Upper lobe of left lung (tissue), 4 donors: ENCODE results near the gene TMC3.

Experiments
- CTCF ChIP-seq, 6 experiments: fragments of 450-650 bp in 4 of 6; fragments of 200-600 bp in 2 of 6; sonication (generic) in 2 of 6; IDR thresholded peaks; one replicate each; pipeline ENCODE4 v1.5.1; 2016 to 2019; ENCODE audit warnings: antibody characterized with exemption in 6 of 6
- POLR2AphosphoS5 ChIP-seq, 2 donors: sonication (generic); formaldehyde crosslinking; IDR thresholded peaks; one replicate each; pipeline ENCODE4 v1.5.1; 2017; ENCODE audit warnings: antibody characterized with exemption in 2 of 2

- TF ChIP-seq POLR2AphosphoS5 (IDR thresholded peaks at IDR 0.05) (no peak), CTCF (IDR thresholded peaks at IDR 0.05) (no peak)
These were observed 11.1 kb upstream of the TMC3 start for GRCh38 chr15:81384891-81385720.
